ENCODE measurements around the gene GNRH2.

Gene GNRH2

GRCh38 chr20:3043322-3043721 lies at the start of gene GNRH2:
GNRH2 (plus strand) TSS chr20:3043622; CDS start chr20:3044415, 793 bp downstream.
- no peak for TF ChIP-seq CTCF (IDR thresholded peaks at IDR 0.05; ENCODE audit: low read depth, low read length)
- DNase-seq (ENCODE audit: extremely low read depth, low read depth): no peak

DNA sequence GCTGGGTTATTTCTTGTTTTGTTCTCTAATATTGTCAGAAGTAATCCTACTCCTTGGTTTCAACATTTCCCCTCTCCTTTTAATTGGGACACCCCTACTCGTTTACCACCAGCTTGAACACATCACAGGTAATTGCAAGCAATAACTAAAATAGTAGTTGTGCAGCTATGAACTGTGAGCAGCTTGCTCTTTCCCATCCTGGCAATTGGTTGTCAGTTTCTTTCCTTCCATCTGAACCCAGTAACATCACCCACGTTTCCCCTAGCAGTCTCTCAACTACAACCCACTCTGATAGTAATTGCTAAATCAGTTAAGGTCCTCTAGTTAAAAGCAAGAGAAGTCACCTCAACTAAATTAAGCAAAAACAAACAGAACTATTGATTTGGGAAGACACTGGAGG lies 47.6 kb upstream of the GNRH2 start:
- no peak for DNase-seq (ENCODE audit: extremely low read depth, low read depth)
- no peak for TF ChIP-seq CTCF (IDR thresholded peaks at IDR 0.05; ENCODE audit: low read depth, low read length)

DNA sequence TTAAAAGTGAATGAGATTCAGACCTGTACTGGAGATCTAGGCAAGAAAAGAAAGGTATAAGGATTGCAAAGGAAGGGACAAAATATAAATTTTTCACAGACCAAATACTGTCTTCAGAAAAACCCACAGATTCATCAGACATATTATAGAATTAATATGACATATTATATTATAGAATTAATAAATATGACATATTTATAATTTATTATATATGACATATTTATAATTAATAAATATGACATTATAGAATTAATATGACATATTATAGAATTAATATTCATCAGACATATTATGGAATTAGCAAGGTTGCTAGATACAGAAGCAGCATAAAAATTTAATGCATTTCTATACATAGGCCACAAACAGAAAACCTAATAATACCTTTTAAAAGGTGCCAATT lies 44.7 kb upstream of the GNRH2 start:
- TF ChIP-seq CTCF (IDR thresholded peaks at IDR 0.05; ENCODE audit: low read depth, low read length): no peak
- no peak for DNase-seq (ENCODE audit: extremely low read depth, low read depth)

- peak; percentile 25 for DNase-seq (ENCODE audit: extremely low read depth, low read depth)
These were observed 42.4 kb upstream of the GNRH2 start for GRCh38 chr20:3000852-3001523.

GRCh38 chr20:3003416-3003815 lies 40.0 kb upstream of the GNRH2 start:
- no peak for DNase-seq (ENCODE audit: extremely low read depth, low read depth)
- TF ChIP-seq CTCF (IDR thresholded peaks at IDR 0.05; ENCODE audit: low read depth, low read length): no peak

More at GRCh38 chr20:3000852-3001523, 42.4 kb upstream of the GNRH2 start:
- TF ChIP-seq CTCF (IDR thresholded peaks at IDR 0.05; ENCODE audit: low read depth, low read length): peak; percentile 45

DNA sequence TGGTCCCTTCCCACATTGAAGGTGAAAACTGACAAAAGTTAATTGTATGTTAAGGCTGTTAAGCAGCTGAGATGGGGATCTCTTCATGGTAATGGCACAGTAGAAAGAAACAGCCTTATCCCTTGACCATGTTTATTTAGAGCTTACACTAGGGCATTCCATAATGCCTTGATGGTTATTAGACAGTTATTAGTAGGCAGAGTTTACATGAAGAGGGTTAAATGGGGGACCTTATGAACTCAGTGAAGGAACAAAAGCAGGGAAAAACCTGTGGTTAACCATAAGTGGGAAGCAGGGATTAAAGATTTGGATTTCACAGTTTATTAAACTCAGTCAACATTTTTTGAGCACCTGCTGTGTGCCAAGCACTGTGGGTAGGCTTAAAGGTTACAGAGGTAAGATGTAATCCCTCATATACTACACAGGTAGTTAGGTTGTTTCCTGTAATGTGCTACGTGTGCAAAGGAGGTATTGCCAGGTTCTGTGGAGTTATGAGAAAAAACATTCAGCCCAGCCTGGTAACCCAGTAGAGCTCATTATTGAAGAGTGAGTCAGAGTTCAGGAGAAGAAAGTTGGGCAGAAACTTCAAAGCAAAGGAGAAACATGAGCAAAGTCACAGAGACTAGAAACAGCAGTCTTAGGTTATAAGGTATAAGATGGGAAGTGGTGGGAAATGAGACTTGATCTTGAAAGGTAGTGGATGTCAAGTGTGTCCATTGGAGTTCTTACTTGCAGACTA lies 32.3 kb upstream of the GNRH2 start:
- no peak for DNase-seq (ENCODE audit: extremely low read depth, low read depth)
- TF ChIP-seq CTCF (IDR thresholded peaks at IDR 0.05; ENCODE audit: low read depth, low read length): no peak

DNA sequence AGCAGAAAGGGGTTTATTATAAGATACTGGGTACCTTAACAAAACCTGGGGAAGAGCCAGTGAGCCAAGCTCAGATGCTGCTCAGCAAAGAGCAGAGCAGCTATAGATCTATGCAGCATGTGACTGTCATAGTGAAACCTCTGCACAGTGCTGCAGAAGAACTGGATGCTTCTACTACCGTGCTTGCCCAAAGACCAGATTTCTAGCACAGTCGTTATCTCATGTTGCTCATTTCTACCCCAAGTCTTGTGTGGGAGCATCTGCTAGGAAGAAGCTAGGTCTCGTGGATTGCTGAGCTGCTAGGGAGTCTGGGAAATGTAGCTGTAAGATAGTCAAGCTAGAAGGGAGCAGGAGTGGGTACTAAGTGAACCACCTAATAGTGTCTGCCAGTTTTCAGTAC lies 31.7 kb upstream of the GNRH2 start:
- no peak for TF ChIP-seq CTCF (IDR thresholded peaks at IDR 0.05; ENCODE audit: low read depth, low read length)
- DNase-seq (ENCODE audit: extremely low read depth, low read depth): no peak
